ENCODE measurements around the gene HRCT1.

- TF ChIP-seq, protein P1, sequence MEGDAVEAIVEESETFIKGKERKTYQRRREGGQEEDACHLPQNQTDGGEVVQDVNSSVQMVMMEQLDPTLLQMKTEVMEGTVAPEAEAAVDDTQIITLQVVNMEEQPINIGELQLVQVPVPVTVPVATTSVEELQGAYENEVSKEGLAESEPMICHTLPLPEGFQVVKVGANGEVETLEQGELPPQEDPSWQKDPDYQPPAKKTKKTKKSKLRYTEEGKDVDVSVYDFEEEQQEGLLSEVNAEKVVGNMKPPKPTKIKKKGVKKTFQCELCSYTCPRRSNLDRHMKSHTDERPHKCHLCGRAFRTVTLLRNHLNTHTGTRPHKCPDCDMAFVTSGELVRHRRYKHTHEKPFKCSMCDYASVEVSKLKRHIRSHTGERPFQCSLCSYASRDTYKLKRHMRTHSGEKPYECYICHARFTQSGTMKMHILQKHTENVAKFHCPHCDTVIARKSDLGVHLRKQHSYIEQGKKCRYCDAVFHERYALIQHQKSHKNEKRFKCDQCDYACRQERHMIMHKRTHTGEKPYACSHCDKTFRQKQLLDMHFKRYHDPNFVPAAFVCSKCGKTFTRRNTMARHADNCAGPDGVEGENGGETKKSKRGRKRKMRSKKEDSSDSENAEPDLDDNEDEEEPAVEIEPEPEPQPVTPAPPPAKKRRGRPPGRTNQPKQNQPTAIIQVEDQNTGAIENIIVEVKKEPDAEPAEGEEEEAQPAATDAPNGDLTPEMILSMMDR (IDR thresholded peaks at IDR 0.05; ENCODE audit: insufficient read depth, low read length, poor library complexity, severe bottlenecking), result no peak
- TF ChIP-seq EZH2phosphoT487 (conservative IDR thresholded peaks at IDR 0.05; ENCODE audit: low read length), result no peak
Measured at GRCh38 chr9:35869621-35870216, 36.3 kb upstream of the HRCT1 start.
